ENCODE measurements around the gene TSHZ2. TPM values are rescaled to one million over a fixed set of nuclear protein-coding genes. Genes with fewer than 3 reads are reported as not detected.

Gene TSHZ2
- total RNA-seq, 2 donors from 2014 or later = 29.1 to 30.7 TPM

- ATAC-seq (no peak), DNase-seq (no peak)
- Mint-ChIP-seq H3K4me3 (no peak overlapping the region), H3K36me3 (ENCODE audit: low read depth) (peaks cover 11% of the 10 kb centered on the region), H3K27me3 (peaks cover 13% of the 10 kb centered on the region), H3K27ac (no peak overlapping the region), H3K4me1 (peaks cover 2% of the 10 kb centered on the region)
- no peaks in the 10 kb centered on the region for H3K9me3 ChIP-seq (ENCODE audit: control insufficient read depth, low read length, poor library complexity, severe bottlenecking)
Measured at GRCh38 chr20:53276143-53276542, 304.0 kb downstream of the TSHZ2 start.

DNA sequence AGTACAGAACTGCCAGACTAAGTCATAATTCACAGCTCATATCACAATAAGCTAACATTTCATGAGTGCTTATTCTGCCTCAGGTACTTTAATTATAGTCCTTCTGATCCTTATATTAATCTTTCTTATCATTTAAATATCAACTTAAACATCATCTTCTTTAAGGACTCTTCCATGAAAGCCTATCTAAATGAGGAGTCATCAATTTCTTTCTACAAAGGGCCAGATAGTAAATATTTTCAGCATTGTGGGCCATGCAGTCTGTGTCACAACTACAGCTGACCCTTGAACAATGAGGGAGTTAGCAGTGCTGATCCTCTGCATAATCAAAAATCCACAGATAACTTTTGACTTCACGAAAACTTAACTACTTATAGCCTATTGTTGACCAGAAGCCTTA lies 306.4 kb downstream of the TSHZ2 start:
- Mint-ChIP-seq H3K4me3 (no peak overlapping the region), H3K27ac (no peak overlapping the region), H3K4me1 (no peaks in the 10 kb centered on the region), H3K27me3 (no peaks in the 10 kb centered on the region), H3K36me3 (ENCODE audit: low read depth) (peaks cover 4% of the 10 kb centered on the region)
- DNase-seq = no peak
- ATAC-seq = no peak
- H3K9me3 ChIP-seq (ENCODE audit: control insufficient read depth, low read length, poor library complexity, severe bottlenecking) = no peaks in the 10 kb centered on the region

DNA sequence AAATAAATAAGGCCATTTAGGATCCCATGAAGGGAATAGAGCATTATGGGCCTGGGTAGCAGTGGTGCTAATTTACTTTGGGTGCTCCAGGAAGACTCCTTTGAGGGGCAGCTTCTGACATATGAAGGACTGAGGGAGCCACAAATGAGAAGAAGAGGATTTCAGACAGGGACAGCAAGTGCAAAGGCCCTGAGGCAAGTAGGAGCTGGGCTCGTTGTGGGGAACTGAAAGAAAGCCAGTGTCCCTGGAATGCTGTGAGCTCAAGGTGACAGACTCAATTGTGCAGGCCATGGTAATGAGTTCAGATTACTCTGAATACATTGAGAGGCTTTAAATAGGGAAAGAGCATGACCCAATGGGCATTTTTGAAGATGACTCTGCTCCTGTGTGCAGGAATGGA lies 307.6 kb downstream of the TSHZ2 start:
- H3K36me3 Mint-ChIP-seq (ENCODE audit: low read depth) = peaks cover 2% of the 10 kb centered on the region
- no peak for ATAC-seq
- DNase-seq = no peak
- no peaks in the 10 kb centered on the region for H3K27me3 Mint-ChIP-seq
- H3K4me3 Mint-ChIP-seq = no peak overlapping the region
- no peak overlapping the region for H3K27ac Mint-ChIP-seq
- H3K4me1 Mint-ChIP-seq = no peaks in the 10 kb centered on the region
- no peaks in the 10 kb centered on the region for H3K9me3 ChIP-seq (ENCODE audit: control insufficient read depth, low read length, poor library complexity, severe bottlenecking)

- ATAC-seq (no peak), DNase-seq (no peak)
- no peaks in the 10 kb centered on the region for H3K9me3 ChIP-seq (ENCODE audit: control insufficient read depth, low read length, poor library complexity, severe bottlenecking)
- peaks cover 2% of the 10 kb centered on the region for H3K36me3 Mint-ChIP-seq (ENCODE audit: low read depth)
- no peaks in the 10 kb centered on the region for H3K4me1 Mint-ChIP-seq
- no peaks in the 10 kb centered on the region for H3K27me3 Mint-ChIP-seq
- no peak overlapping the region for H3K27ac Mint-ChIP-seq
- no peak overlapping the region for H3K4me3 Mint-ChIP-seq
Measured at GRCh38 chr20:53281557-53282117, 309.5 kb downstream of the TSHZ2 start.

GRCh38 chr20:53282217-53282955 lies 310.2 kb downstream of the TSHZ2 start:
- Mint-ChIP-seq H3K27me3 (no peaks in the 10 kb centered on the region), H3K36me3 (ENCODE audit: low read depth) (peaks cover 2% of the 10 kb centered on the region), H3K4me1 (peaks cover 2% of the 10 kb centered on the region), H3K4me3 (no peak overlapping the region), H3K27ac (no peak overlapping the region)
- ATAC-seq = no peak
- no peak for DNase-seq
- no peaks in the 10 kb centered on the region for H3K9me3 ChIP-seq (ENCODE audit: control insufficient read depth, low read length, poor library complexity, severe bottlenecking)

DNA sequence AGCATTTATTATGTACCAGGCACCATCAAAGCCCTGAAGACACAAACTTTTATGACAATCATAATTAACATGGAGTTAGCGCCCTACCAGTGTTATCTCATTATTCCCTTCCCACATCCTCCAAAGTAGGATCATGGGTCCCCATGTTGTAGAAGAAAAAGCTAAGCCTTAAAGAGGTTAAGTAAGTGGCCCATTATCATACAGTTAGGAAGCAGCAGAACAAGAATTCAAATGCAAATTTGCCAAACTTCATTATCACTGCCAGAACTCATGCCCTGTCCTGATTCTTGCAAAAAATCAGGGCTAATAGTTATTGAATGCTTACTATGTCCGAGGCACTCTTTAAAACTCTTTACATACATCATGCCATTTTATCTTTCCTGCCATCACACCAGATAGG lies 310.9 kb downstream of the TSHZ2 start:
- DNase-seq (no peak), ATAC-seq (no peak)
- H3K27ac Mint-ChIP-seq = no peak overlapping the region
- H3K36me3 Mint-ChIP-seq (ENCODE audit: low read depth) = peaks cover 2% of the 10 kb centered on the region
- H3K27me3 Mint-ChIP-seq = no peaks in the 10 kb centered on the region
- peaks cover 2% of the 10 kb centered on the region for H3K4me1 Mint-ChIP-seq
- no peaks in the 10 kb centered on the region for H3K9me3 ChIP-seq (ENCODE audit: control insufficient read depth, low read length, poor library complexity, severe bottlenecking)
- H3K4me3 Mint-ChIP-seq = no peak overlapping the region

DNA sequence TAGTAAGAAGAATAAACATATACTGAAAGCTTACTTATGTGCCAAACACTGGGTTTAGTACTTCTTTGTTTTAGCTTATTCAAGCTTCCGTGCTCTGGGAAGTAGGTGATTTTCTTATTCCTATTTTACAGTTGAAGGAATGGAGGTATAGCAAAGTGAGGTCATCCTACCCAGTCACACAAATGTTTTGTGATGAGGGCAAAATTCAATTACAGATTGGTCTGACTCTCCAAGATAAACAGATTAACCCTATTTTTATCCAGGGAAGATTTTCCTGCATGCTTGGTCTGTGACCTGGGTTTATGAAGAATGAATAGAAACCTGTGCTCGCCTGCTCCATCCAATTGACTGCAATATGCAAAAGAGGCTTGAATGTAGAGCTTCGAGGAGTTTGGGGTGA lies 311.4 kb downstream of the TSHZ2 start:
- Mint-ChIP-seq H3K4me1 (peaks cover 2% of the 10 kb centered on the region), H3K27ac (no peak overlapping the region), H3K4me3 (no peak overlapping the region), H3K36me3 (ENCODE audit: low read depth) (no peaks in the 10 kb centered on the region), H3K27me3 (no peaks in the 10 kb centered on the region)
- ATAC-seq = no peak
- H3K9me3 ChIP-seq (ENCODE audit: control insufficient read depth, low read length, poor library complexity, severe bottlenecking) = no peaks in the 10 kb centered on the region
- DNase-seq = no peak

DNA sequence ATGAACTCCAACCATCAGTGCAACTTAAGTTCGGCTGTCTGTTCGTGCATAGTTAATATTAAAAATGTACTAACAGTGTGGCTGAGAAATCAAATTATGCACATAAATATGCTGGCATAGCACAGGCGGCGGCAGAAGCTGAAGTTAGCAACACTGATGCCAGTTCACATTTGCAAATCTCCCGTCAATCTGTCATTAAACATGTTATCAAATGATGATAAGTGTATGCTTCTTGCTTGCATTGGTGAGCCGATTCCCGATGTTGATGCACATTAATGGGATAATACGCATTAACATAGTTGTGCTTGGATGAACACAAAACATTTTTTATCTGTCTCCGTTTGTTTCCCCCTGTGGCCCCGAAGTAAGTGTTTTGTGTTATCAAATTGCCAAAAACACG lies 312.1 kb downstream of the TSHZ2 start:
- DNase-seq = no peak
- no peak for ATAC-seq
- H3K9me3 ChIP-seq (ENCODE audit: control insufficient read depth, low read length, poor library complexity, severe bottlenecking) = no peaks in the 10 kb centered on the region
- Mint-ChIP-seq H3K4me3 (no peak overlapping the region), H3K4me1 (peaks cover 2% of the 10 kb centered on the region), H3K36me3 (ENCODE audit: low read depth) (no peaks in the 10 kb centered on the region), H3K27me3 (no peaks in the 10 kb centered on the region), H3K27ac (no peak overlapping the region)

GRCh38 chr20:53284696-53285095 lies 312.5 kb downstream of the TSHZ2 start:
- Mint-ChIP-seq H3K27ac (no peak overlapping the region), H3K4me1 (peaks cover 2% of the 10 kb centered on the region), H3K4me3 (no peak overlapping the region), H3K36me3 (ENCODE audit: low read depth) (no peaks in the 10 kb centered on the region), H3K27me3 (no peaks in the 10 kb centered on the region)
- H3K9me3 ChIP-seq (ENCODE audit: control insufficient read depth, low read length, poor library complexity, severe bottlenecking) = no peaks in the 10 kb centered on the region
- no peak for DNase-seq
- ATAC-seq = no peak

GRCh38 chr20:53287357-53288042 lies 315.3 kb downstream of the TSHZ2 start:
- Mint-ChIP-seq H3K4me1 (peaks cover 2% of the 10 kb centered on the region), H3K36me3 (ENCODE audit: low read depth) (no peaks in the 10 kb centered on the region), H3K4me3 (no peak overlapping the region), H3K27ac (no peak overlapping the region), H3K27me3 (no peaks in the 10 kb centered on the region)
- no peak for ATAC-seq
- no peak for DNase-seq
- no peaks in the 10 kb centered on the region for H3K9me3 ChIP-seq (ENCODE audit: control insufficient read depth, low read length, poor library complexity, severe bottlenecking)

GRCh38 chr20:53291548-53291947 lies 319.4 kb downstream of the TSHZ2 start:
- DNase-seq = no peak
- H3K27me3 Mint-ChIP-seq = peaks cover 4% of the 10 kb centered on the region
- H3K27ac Mint-ChIP-seq = no peak overlapping the region
- H3K9me3 ChIP-seq (ENCODE audit: control insufficient read depth, low read length, poor library complexity, severe bottlenecking) = no peaks in the 10 kb centered on the region
- no peak overlapping the region for H3K4me3 Mint-ChIP-seq
- no peaks in the 10 kb centered on the region for H3K36me3 Mint-ChIP-seq (ENCODE audit: low read depth)
- no peak for ATAC-seq
- H3K4me1 Mint-ChIP-seq = peaks cover 6% of the 10 kb centered on the region

- ATAC-seq (no peak), DNase-seq (no peak)
- H3K36me3 Mint-ChIP-seq (ENCODE audit: low read depth) = no peaks in the 10 kb centered on the region
- H3K9me3 ChIP-seq (ENCODE audit: control insufficient read depth, low read length, poor library complexity, severe bottlenecking) = no peaks in the 10 kb centered on the region
- H3K27ac Mint-ChIP-seq = no peak overlapping the region
- H3K27me3 Mint-ChIP-seq = peaks cover 5% of the 10 kb centered on the region
- peaks cover 4% of the 10 kb centered on the region for H3K4me1 Mint-ChIP-seq
- H3K4me3 Mint-ChIP-seq = no peak overlapping the region
Measured at GRCh38 chr20:53292347-53292746, 320.2 kb downstream of the TSHZ2 start.

GRCh38 chr20:53294804-53295203 lies 322.6 kb downstream of the TSHZ2 start:
- Mint-ChIP-seq H3K36me3 (ENCODE audit: low read depth) (peaks cover 4% of the 10 kb centered on the region), H3K4me3 (no peak overlapping the region), H3K4me1 (peaks cover 4% of the 10 kb centered on the region), H3K27ac (no peak overlapping the region), H3K27me3 (peaks cover 21% of the 10 kb centered on the region)
- ATAC-seq (no peak), DNase-seq (no peak)
- no peaks in the 10 kb centered on the region for H3K9me3 ChIP-seq (ENCODE audit: control insufficient read depth, low read length, poor library complexity, severe bottlenecking)

GRCh38 chr20:53296025-53296424 lies 323.9 kb downstream of the TSHZ2 start:
- H3K9me3 ChIP-seq (ENCODE audit: control insufficient read depth, low read length, poor library complexity, severe bottlenecking) = no peaks in the 10 kb centered on the region
- Mint-ChIP-seq H3K4me3 (no peak overlapping the region), H3K4me1 (peaks cover 6% of the 10 kb centered on the region), H3K27me3 (peaks cover 21% of the 10 kb centered on the region), H3K27ac (peak overlapping the region; percentile 72), H3K36me3 (ENCODE audit: low read depth) (peaks cover 4% of the 10 kb centered on the region)
- DNase-seq = no peak
- no peak for ATAC-seq

Data from T-helper 17 cell (primary cell).